ENCODE results near the gene AIRE. TPM values are rescaled to one million over a fixed set of nuclear protein-coding genes. Genes with fewer than 3 reads are reported as not detected.
A peak's percentile ranks its signal among the peaks of the same experiment; 100 is the strongest.

AIRE gene
- total and polyA plus RNA-seq, 2 of the 13 experiments (the other 11 are each of a cell fraction or from before 2014, with no cell fraction given), result not detected

- TF ChIP-seq ZNF609 (CRISPR knock-in tag; IDR thresholded peaks at IDR 0.05; ENCODE audit: borderline replicate concordance) (no peak), SMAD9 (CRISPR knock-in tag; IDR thresholded peaks at IDR 0.05) (no peak), PBX3 (CRISPR knock-in tag; IDR thresholded peaks at IDR 0.05; ENCODE audit: borderline replicate concordance) (no peak), ATF4 (CRISPR knock-in tag; IDR thresholded peaks at IDR 0.05) (no peak), ZNF224 (CRISPR knock-in tag; IDR thresholded peaks at IDR 0.05) (no peak), ZBTB39 (CRISPR knock-in tag; IDR thresholded peaks at IDR 0.05) (no peak), MAZ (IDR thresholded peaks at IDR 0.05; ENCODE audit: borderline replicate concordance, low read depth, low read length) (no peak), MAZ (CRISPR knock-in tag; IDR thresholded peaks at IDR 0.05; ENCODE audit: low read depth) (no peak), ZNF513 (CRISPR knock-in tag; conservative IDR thresholded peaks at IDR 0.05) (no peak), ZNF326 (CRISPR knock-in tag; IDR thresholded peaks at IDR 0.05; ENCODE audit: borderline replicate concordance) (no peak), CEBPB (IDR thresholded peaks at IDR 0.05; ENCODE audit: borderline replicate concordance, low read depth, low read length) (no peak), DPF2 (CRISPR knock-in tag; IDR thresholded peaks at IDR 0.05; ENCODE audit: borderline replicate concordance, low read depth) (peak; percentile 73; the same call in 1 of the 2 replicates), ZMYM3 (CRISPR knock-in tag; IDR thresholded peaks at IDR 0.05) (no peak), ZNF18 (CRISPR knock-in tag; IDR thresholded peaks at IDR 0.05; ENCODE audit: insufficient replicate concordance) (no peak), SOX13 (IDR thresholded peaks at IDR 0.05) (no peak), SOX13 (CRISPR knock-in tag; conservative IDR thresholded peaks at IDR 0.05 in 1 of 2, IDR thresholded peaks at IDR 0.05 in 1 of 2) (peak in 1 of 2 experiments; percentile 30; a peak in 1 of 4 replicates)
These were observed 17.9 kb downstream of the AIRE start (continued) for GRCh38 chr21:44303490-44303981.

All from HepG2 (cell line).